Measurements from ENCODE around the gene PXDC1.

DNA sequence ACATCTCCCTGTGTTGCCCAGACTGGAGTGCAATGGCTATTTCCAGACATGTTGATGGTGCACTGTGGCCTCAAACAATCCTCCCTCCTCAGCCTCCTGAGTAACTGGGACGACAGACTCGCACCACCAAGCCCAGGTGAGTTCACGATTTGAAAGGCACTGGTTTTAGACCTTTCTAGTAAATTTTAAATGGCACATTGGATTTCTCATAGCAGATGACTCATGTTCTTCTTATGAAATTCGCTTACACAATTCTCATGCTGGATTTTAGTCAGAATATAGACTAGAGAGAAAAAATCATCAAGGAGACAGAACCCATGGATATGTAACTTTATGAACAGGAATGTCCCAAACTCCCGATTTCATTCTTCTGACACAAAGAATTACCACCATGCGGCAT is 18.1 kb upstream of the PXDC1 start:
- TF ChIP-seq, protein P1, sequence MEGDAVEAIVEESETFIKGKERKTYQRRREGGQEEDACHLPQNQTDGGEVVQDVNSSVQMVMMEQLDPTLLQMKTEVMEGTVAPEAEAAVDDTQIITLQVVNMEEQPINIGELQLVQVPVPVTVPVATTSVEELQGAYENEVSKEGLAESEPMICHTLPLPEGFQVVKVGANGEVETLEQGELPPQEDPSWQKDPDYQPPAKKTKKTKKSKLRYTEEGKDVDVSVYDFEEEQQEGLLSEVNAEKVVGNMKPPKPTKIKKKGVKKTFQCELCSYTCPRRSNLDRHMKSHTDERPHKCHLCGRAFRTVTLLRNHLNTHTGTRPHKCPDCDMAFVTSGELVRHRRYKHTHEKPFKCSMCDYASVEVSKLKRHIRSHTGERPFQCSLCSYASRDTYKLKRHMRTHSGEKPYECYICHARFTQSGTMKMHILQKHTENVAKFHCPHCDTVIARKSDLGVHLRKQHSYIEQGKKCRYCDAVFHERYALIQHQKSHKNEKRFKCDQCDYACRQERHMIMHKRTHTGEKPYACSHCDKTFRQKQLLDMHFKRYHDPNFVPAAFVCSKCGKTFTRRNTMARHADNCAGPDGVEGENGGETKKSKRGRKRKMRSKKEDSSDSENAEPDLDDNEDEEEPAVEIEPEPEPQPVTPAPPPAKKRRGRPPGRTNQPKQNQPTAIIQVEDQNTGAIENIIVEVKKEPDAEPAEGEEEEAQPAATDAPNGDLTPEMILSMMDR (conservative IDR thresholded peaks at IDR 0.05; ENCODE audit: low read length) = no peak
- TF ChIP-seq EZH2phosphoT487 (IDR thresholded peaks at IDR 0.05; ENCODE audit: borderline replicate concordance) = no peak

Measured in Loucy (cell line).